ENCODE data around the gene SLC33A1.
"Not testable (repeated sequence)": the region's sequence is repeated elsewhere in the genome, so short reads cannot be mapped to it uniquely, and the experiment has no call there.

Gene SLC33A1

DNA sequence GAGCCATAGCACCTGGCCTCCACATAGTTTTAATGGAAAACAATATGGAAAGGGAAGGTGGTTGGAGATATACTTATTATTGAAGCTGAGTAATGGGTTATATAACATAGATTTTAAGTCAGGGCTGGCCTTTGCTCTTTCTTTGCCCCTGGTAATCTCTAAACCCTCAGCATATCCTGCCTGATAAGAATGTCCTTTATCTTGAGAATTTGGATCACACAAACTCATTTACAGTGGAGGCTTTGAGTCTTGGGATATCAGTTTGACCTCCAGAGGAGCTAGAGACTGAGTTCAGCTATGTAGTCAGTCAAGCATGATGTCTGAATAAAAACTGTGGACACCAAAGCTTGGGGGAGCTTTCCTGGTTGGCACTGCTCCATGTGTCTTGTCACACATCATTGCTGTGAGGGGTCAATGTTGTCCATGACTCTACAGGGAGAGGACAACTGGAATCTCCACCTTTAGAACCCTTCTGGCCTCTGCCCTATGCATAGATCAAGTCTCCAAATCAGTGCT, 39.1 kb downstream of the SLC33A1 start:
- TF ChIP-seq Cebpa-rat (IDR thresholded peaks at IDR 0.05) = no peak
- H3K36me3 ChIP-seq = peaks cover 0 to 16% (median 0%) of the 10 kb centered on the region in 11 experiments; a peak in 5 of 22 replicates
- H4K20me1 ChIP-seq = no peaks in the 10 kb centered on the region
- H3K9ac ChIP-seq = no peak overlapping the region
- H3K4me3 ChIP-seq = no peak overlapping the region
- no peaks in the 10 kb centered on the region for H3K4me1 ChIP-seq
- H3K27me3 ChIP-seq = no peaks in the 10 kb centered on the region
- no peak overlapping the region for H3K27ac ChIP-seq
- H3K9me3 ChIP-seq (replicated peaks in 1 of 11) = peaks cover 0 to 13% (median 0%) of the 10 kb centered on the region in 11 experiments; a peak in 3 of 22 replicates
- no peak overlapping the region for H3K4me2 ChIP-seq

DNA sequence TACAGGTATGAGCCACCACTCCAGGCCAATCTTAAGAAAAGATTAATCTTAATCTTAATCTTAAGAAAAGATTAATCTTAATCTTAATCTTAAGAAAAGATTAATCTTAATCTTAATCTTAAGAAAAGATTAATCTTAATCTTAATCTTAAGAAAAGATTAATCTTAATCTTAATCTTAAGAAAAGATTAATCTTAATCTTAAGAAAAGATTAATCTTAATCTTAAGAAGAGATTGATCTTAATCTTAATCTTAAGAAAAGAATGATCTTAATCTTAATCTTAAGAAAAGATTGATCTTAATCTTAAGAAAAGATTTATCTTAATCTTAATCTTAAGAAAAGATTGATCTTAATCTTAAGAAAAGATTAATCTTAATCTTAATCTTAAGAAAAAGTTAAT, 41.0 kb downstream of the SLC33A1 start:
- Histone ChIP-seq H3K36me3 (peaks cover 0 to 12% (median 0%) of the 10 kb centered on the region in 11 experiments; a peak in 2 of 22 replicates), H3K9me3 (replicated peaks in 1 of 11) (peaks cover 0 to 13% (median 0%) of the 10 kb centered on the region in 11 experiments; a peak in 3 of 22 replicates)
- H3K9ac ChIP-seq, H3K4me3 ChIP-seq, H3K4me2 ChIP-seq, H4K20me1 ChIP-seq, H3K4me1 ChIP-seq, H3K27ac ChIP-seq, H3K27me3 ChIP-seq: not testable (repeated sequence)

DNA sequence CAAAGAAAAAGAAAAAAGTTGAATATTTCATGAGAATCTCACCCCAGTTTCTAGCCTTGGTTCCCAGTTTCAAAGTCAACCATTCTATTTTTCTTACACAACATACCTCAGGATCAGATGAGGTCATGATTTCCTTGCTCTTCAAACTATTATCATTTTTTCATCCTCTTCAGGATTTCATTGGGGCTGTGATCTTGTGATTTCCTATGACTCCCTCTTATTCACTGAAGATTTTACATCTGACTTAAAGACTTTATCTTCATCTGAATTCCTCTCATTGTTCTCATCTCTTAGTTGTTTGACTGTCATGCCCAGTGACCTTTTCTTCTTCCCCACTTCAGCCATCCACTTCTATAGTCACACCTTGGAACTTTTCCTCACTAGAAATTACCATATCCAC, 45.0 kb downstream of the SLC33A1 start:
- no peak for TF ChIP-seq Cebpa-rat (IDR thresholded peaks at IDR 0.05)
- Histone ChIP-seq H3K27me3 (peaks cover 8 to 27% (median 22%) of the 10 kb centered on the region in 11 experiments; a peak in 20 of 22 replicates), H3K4me2 (no peak overlapping the region), H3K4me3 (no peak overlapping the region), H4K20me1 (no peaks in the 10 kb centered on the region), H3K36me3 (no peaks in the 10 kb centered on the region), H3K4me1 (peaks cover 0 to 12% (median 0%) of the 10 kb centered on the region in 10 experiments; a peak in 6 of 20 replicates), H3K9ac (no peak overlapping the region), H3K27ac (no peak overlapping the region), H3K9me3 (replicated peaks in 1 of 11) (peaks cover 0 to 8% (median 0%) of the 10 kb centered on the region in 11 experiments; a peak in 1 of 22 replicates)

DNA sequence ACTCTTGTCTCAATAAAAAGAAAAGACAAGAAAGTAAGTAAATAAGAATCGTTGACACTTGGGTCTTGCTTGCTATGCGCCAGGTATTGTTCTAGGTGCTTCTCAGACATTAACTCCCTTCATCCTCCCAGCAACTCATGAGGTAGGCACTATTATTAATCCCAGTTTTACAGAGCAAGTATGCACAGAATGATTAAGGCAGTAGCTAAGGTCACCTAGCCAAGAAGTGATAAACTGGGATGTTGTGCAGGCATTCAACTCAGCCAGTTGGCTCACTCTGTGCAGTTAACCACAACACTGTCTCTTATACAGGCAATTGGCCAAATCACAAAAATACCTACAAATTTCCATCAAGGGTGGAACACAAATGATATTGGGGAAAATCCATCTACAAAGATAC, 46.4 kb downstream of the SLC33A1 start:
- Histone ChIP-seq H3K9me3 (replicated peaks in 1 of 11) (peaks cover 0 to 7% (median 0%) of the 10 kb centered on the region in 11 experiments; a peak in 1 of 22 replicates), H3K27ac (no peak overlapping the region), H3K36me3 (no peaks in the 10 kb centered on the region), H3K9ac (no peak overlapping the region), H3K4me1 (peaks cover 0 to 12% (median 0%) of the 10 kb centered on the region in 10 experiments; a peak in 6 of 20 replicates), H3K27me3 (peaks cover 8 to 27% (median 22%) of the 10 kb centered on the region in 11 experiments; a peak in 20 of 22 replicates), H4K20me1 (no peaks in the 10 kb centered on the region), H3K4me3 (no peak overlapping the region), H3K4me2 (no peak overlapping the region)
- TF ChIP-seq Cebpa-rat (IDR thresholded peaks at IDR 0.05) = no peak

DNA sequence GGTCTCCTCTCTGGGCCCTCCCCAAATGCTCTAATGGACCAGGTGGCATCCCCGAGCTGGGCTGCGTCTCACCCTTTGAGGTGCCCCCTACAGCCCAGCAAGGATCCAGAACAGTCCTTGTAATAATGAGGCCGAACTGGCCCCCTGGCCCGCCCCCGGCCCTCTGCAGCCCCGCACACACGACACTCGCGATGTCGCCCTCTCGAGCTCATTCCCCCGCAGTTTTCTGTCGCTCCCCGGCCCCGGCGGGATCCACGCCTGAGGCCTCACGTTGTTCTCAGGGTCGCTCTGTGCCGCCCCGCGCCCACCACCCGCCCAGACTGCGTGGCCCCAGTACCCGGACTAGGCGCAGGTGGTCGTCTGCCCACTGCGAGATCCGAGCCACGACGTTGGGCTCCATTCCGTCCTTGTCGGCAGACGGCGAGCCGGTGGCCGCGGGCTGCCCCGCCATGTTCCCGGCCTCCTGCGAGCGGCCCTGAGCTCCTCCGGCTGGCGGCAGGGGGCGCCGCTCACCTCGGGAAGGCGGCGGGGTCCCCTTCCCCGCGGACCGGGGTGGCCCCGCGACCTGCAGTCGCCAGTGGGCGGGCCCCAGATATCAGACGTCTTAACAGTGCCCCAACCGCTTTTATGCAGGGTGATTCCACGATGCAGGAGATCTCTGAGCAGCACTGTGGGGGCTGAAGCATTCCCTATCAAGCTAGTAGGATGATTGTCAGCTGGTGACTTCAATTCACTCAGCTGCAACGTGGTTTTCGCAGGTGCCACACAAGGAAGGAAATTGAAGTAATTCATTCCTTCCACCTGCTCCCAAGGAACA, 48.2 kb downstream of the SLC33A1 start, which contains the start of gene C3orf33:
Gene C3orf33 (minus strand): TSS at position 477 of the 817 bp plus-strand sequence. CDS start 26 bp downstream, at position 451.
- Histone ChIP-seq H3K4me3 (peak within 1 kb of the TSS; percentile 58 to 76 (median 65)), H3K36me3 (no peaks in the 10 kb centered on the region), H3K9ac (peak within 1 kb of the TSS; percentile 71 to 85 (median 82)), H4K20me1 (no peaks in the 10 kb centered on the region), H3K27ac (peak within 1 kb of the TSS; percentile 58 to 79 (median 71); a peak in 21 of 22 replicates), H3K27me3 (peaks cover 8 to 27% (median 22%) of the 10 kb centered on the region in 11 experiments; a peak in 20 of 22 replicates), H3K4me2 (peak within 1 kb of the TSS; percentile 73 to 90 (median 85)), H3K9me3 (replicated peaks in 1 of 11) (peaks cover 0 to 4% (median 0%) of the 10 kb centered on the region in 11 experiments; a peak in 1 of 22 replicates), H3K4me1 (peaks cover 0 to 12% (median 0%) of the 10 kb centered on the region in 10 experiments; a peak in 6 of 20 replicates)
- TF ChIP-seq Cebpa-rat (IDR thresholded peaks at IDR 0.05) = no peak

DNA sequence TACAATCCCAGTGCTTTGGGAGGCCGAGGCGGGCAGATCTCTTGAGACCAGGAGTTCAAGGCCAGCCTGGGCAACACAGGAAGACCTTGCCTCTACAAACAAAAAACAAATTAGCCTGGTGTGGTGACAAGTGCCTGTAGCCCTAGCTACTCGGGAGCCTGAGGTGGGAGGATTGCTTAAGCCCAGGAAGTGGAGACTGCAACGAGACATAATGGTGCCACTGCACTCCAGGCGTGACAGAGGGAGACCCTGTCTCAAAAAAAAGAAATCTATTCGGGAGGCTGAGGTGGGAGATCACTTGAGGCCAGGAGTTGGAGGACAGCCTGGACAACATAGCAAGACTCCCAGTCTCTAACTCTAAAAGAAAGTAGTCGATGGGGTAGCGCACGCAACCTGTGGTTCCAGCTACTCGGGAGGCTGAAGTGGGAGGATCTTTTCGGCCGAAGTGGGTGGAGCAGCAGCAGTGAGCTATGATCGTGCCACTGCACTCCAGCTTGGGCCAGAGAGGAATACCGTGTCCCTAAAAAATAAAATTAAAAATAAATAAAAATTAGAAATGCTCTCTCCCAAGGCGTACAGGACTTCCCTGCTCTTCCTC, 48.9 kb downstream of the SLC33A1 start:
- Histone ChIP-seq H3K36me3 (no peaks in the 10 kb centered on the region), H3K27ac (peak overlapping the region in 9 of 11 experiments; percentile 58 to 79 (median 72); a peak in 11 of 22 replicates), H3K9me3 (replicated peaks in 1 of 11) (peaks cover 0 to 4% (median 0%) of the 10 kb centered on the region in 11 experiments; a peak in 1 of 22 replicates), H3K4me3 (peak overlapping the region; percentile 58 to 76 (median 65)), H3K27me3 (peaks cover 8 to 27% (median 22%) of the 10 kb centered on the region in 11 experiments; a peak in 20 of 22 replicates), H4K20me1 (no peaks in the 10 kb centered on the region), H3K4me1 (peaks cover 0 to 12% (median 0%) of the 10 kb centered on the region in 10 experiments; a peak in 6 of 20 replicates), H3K4me2 (peak overlapping the region; percentile 73 to 90 (median 85)), H3K9ac (peak overlapping the region; percentile 71 to 85 (median 82))
- no peak for TF ChIP-seq Cebpa-rat (IDR thresholded peaks at IDR 0.05)

DNA sequence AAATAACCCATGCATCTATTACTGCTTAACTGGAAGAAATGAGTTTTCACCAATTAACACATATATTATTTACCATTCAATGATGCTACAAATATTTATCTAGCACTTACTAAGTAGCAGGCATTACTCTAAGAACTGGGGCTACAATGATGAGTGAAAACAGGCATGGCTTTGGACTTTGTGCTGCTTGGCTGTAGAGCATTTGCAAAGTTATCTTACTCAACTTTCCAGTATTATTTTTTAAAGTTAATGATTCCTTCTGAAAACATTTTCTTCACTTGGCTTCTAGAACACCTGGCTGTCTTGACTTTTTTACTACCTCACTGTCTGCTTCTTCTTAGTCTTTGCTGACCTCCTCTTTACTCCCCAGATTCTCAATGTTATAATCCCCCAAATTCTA, 49.9 kb downstream of the SLC33A1 start:
- no peak overlapping the region for H3K4me2 ChIP-seq
- H3K9me3 ChIP-seq (replicated peaks in 1 of 11) = peaks cover 0 to 4% (median 0%) of the 10 kb centered on the region in 11 experiments; a peak in 1 of 22 replicates
- peaks cover 0 to 12% (median 0%) of the 10 kb centered on the region in 10 experiments; a peak in 6 of 20 replicates for H3K4me1 ChIP-seq
- H3K9ac ChIP-seq = no peak overlapping the region
- H3K4me3 ChIP-seq = no peak overlapping the region
- H4K20me1 ChIP-seq = no peaks in the 10 kb centered on the region
- H3K27ac ChIP-seq = no peak overlapping the region
- TF ChIP-seq Cebpa-rat (IDR thresholded peaks at IDR 0.05) = no peak
- peaks cover 8 to 27% (median 22%) of the 10 kb centered on the region in 11 experiments; a peak in 20 of 22 replicates for H3K27me3 ChIP-seq
- H3K36me3 ChIP-seq = no peaks in the 10 kb centered on the region

DNA sequence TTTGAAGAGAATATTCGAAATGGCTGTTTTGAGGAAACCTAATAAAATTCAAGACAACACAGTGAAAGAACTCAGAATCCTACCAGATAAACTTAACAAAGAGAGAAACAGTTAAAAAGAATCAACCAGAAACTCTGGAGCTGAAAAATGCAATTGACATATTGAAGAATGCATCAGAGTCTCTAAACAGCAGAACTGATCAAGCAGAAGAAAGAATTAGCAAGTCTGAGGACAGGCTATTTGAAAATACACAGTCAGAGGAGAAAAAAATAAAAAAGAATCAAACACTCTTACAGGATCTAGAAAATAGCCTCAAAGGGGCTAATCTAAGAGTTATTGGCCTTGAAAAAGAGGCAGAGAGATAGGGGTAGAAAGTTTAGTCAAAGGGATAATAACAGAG, 61.7 kb downstream of the SLC33A1 start:
- Histone ChIP-seq H3K4me1 (peaks cover 0 to 6% (median 0%) of the 10 kb centered on the region in 10 experiments; a peak in 2 of 20 replicates), H3K9ac (no peak overlapping the region), H3K4me3 (no peak overlapping the region), H3K27ac (no peak overlapping the region), H3K27me3 (no peaks in the 10 kb centered on the region), H3K36me3 (peaks cover 0 to 13% (median 0%) of the 10 kb centered on the region in 11 experiments; a peak in 3 of 22 replicates), H3K4me2 (no peak overlapping the region), H3K9me3 (replicated peaks in 1 of 11) (peaks cover 0 to 26% (median 15%) of the 10 kb centered on the region in 11 experiments; a peak in 15 of 22 replicates), H4K20me1 (no peaks in the 10 kb centered on the region)
- TF ChIP-seq Cebpa-rat (IDR thresholded peaks at IDR 0.05) = no peak

Data from BLaER1 treated with 17β-estradiol and CSF1 and Interleukin-3, amounts not matched to agents 10 nM and 100 nM (cell line).